Thyroid gland (tissue), 4 donors: Measurements from ENCODE around the gene GAREM1. TPM values are rescaled to one million over a fixed set of nuclear protein-coding genes. Genes with fewer than 3 reads are reported as not detected.

Source experiments
- DNase-seq, 2 donors: peaks; one replicate each; pipeline ENCODE4 v3.0.0-alpha.2; 2019
- H3K27ac ChIP-seq, 3 donors: fragments of 200-600 bp; sonication (generic); 1 replicate in 2 of 3; 2 replicates in 1 of 3; pipeline ENCODE4 v1.5.1; 2016 to 2019; ENCODE audit warnings: mild to moderate bottlenecking in 1 of 3, moderate library complexity in 1 of 3
- H3K27me3 ChIP-seq: fragments of 200-600 bp; sonication (generic); one replicate; pipeline ENCODE4 v1.5.1; 2019
- H3K36me3 ChIP-seq, 2 donors: fragments of 200-600 bp; sonication (generic); one replicate each; pipeline ENCODE4 v1.5.1; 2016 to 2019
- H3K4me1 ChIP-seq, 2 donors: fragments of 200-600 bp; sonication (generic); one replicate each; pipeline ENCODE4 v1.5.1; 2017 to 2019
- H3K4me3 ChIP-seq, 3 donors: fragments of 200-600 bp; sonication (generic); replicated peaks in 1 of 3; 1 replicate in 2 of 3; 2 replicates in 1 of 3; pipeline ENCODE4 v1.5.1; 2016; ENCODE audit warnings: mild to moderate bottlenecking in 1 of 3
- H3K9me3 ChIP-seq: fragments of 200-600 bp; sonication (generic); one replicate; pipeline ENCODE4 v1.5.1; 2017
- POLR2A ChIP-seq, 2 donors: fragments of 450-650 bp; IDR thresholded peaks; one replicate each; pipeline ENCODE4 v1.6.1; 2017; ENCODE audit warnings: antibody characterized with exemption in 2 of 2, mild to moderate bottlenecking in 2 of 2, moderate library complexity in 1 of 2
- WGBS, 2 donors: methylation state at CpG; one replicate each; pipeline ENCODE4 v1.1.5; 2017; 5-methylcytosine and 5-hydroxymethylcytosine counted together
- intact Hi-C: fragments of 100-400 bp; cut with DNase I; formaldehyde crosslinking; loops from one replicate; pipeline ENCODE4 v1.15.1; 2023
- total RNA-seq, 4 donors: library from RNA; depleted of rRNA; stranded (reverse); fragments of >200 nt; gene quantifications; one replicate each; pipeline ENCODE4 v1.2.3, GENCODE V29; 2016
- TF ChIP-seq, protein P1 (sequence below), 6 experiments: fragments of 200-600 bp in 3 of 6; fragments of 450-650 bp in 3 of 6; sonication (generic) in 3 of 6; IDR thresholded peaks; one replicate each; pipeline ENCODE4 v1.5.1; 2016 to 2019; ENCODE audit warnings: antibody characterized with exemption in 6 of 6, mild to moderate bottlenecking in 2 of 6, inconsistent platforms in 1 of 6, moderate library complexity in 1 of 6

Gene GAREM1
- total RNA-seq, 4 donors from 2014 or later = 4.6 to 6.8 (median 5.8) TPM

DNA sequence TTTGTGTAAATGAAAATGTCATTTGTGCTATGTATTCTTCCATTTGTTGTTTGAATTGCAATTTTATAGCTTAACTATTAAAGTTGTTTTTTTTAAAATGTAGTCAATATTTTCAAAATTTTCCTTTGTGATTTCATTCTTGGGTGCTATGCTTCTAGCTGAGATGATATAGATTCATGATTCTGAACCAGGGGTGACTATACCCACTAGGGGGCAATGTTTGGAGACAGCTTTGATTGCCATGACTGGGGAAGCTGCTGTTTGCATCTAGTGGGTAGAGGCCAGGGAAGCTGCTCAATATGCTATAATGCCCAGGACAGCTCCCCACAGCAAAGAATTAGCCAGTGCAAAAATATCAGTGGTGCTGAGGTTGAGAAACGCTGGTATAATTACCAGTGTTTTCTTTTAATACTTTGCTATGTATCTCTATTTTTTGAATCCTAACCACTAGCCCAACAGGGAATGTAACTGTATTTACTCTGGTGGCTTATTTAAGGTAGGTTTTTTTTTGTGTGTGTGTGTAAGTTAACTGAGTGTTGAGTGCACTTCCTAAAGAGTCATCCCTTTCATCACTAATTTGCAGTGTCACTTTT, 181.1 kb downstream of the GAREM1 start:
- no peaks in the 10 kb centered on the region for H3K36me3 ChIP-seq
- no peak overlapping the region for H3K4me3 ChIP-seq
- intact Hi-C loops = loop anchor here (5.0 kb wide), 1 partner anchor 183 kb away; the partner anchor contains the start of gene GAREM1
- peaks cover 4 to 9% of the 10 kb centered on the region in 2 donors for H3K4me1 ChIP-seq
- peak; percentile 25 to 26 for DNase-seq
- TF ChIP-seq, protein P1, sequence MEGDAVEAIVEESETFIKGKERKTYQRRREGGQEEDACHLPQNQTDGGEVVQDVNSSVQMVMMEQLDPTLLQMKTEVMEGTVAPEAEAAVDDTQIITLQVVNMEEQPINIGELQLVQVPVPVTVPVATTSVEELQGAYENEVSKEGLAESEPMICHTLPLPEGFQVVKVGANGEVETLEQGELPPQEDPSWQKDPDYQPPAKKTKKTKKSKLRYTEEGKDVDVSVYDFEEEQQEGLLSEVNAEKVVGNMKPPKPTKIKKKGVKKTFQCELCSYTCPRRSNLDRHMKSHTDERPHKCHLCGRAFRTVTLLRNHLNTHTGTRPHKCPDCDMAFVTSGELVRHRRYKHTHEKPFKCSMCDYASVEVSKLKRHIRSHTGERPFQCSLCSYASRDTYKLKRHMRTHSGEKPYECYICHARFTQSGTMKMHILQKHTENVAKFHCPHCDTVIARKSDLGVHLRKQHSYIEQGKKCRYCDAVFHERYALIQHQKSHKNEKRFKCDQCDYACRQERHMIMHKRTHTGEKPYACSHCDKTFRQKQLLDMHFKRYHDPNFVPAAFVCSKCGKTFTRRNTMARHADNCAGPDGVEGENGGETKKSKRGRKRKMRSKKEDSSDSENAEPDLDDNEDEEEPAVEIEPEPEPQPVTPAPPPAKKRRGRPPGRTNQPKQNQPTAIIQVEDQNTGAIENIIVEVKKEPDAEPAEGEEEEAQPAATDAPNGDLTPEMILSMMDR (IDR thresholded peaks at IDR 0.05) = peak; percentile 24 to 58 (median 33)
- TF ChIP-seq POLR2A (IDR thresholded peaks at IDR 0.05) = no peak
- no peak overlapping the region for H3K27ac ChIP-seq
- H3K27me3 ChIP-seq = no peaks in the 10 kb centered on the region
- no peaks in the 10 kb centered on the region for H3K9me3 ChIP-seq
- 9 to 25% methylated on average over 1 of the region's 1 CpG for WGBS, 2 donors

DNA sequence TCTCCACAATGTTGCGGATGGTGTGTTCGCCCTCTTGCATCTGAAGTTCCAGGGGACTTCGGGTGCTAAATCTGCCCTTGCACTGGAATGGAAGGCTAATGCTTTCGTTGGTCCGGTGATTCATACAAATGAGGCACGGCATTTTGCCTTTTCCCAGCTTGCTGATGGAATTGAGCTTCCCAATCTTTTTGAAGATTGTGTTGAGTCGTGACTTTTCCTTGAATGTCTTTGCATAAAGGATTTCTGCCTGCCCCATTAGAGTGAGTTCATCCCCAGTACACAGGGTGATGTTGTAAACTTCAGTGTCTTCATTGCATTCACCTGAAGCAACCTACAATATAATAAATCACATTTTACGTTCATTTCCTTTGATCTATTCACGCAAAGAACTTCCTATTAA, 182.8 kb downstream of the GAREM1 start:
- no peak overlapping the region for H3K4me3 ChIP-seq
- 95 to 96% methylated on average over 9 of the region's 9 CpGs for WGBS, 2 donors
- intact Hi-C loops = loop anchor here (5.0 kb wide), 1 partner anchor 184 kb away; the partner anchor contains the start of gene GAREM1
- H3K4me1 ChIP-seq = peaks cover 4 to 9% of the 10 kb centered on the region in 2 donors
- H3K36me3 ChIP-seq = no peaks in the 10 kb centered on the region
- no peak for TF ChIP-seq POLR2A (IDR thresholded peaks at IDR 0.05)
- TF ChIP-seq, protein P1 (IDR thresholded peaks at IDR 0.05) = no peak
- no peak overlapping the region for H3K27ac ChIP-seq
- H3K27me3 ChIP-seq = no peaks in the 10 kb centered on the region
- DNase-seq = no peak
- no peaks in the 10 kb centered on the region for H3K9me3 ChIP-seq

- WGBS, 2 donors = 89 to 93% methylated on average over 15 to 16 of the region's 16 CpGs
- TF ChIP-seq, protein P1 (IDR thresholded peaks at IDR 0.05) = no peak
- TF ChIP-seq POLR2A (IDR thresholded peaks at IDR 0.05) = no peak
- no peaks in the 10 kb centered on the region for H3K36me3 ChIP-seq
- intact Hi-C loops = loop anchor here (5.0 kb wide), 1 partner anchor 185 kb away; the partner anchor contains the start of gene GAREM1
- H3K27me3 ChIP-seq = no peaks in the 10 kb centered on the region
- H3K9me3 ChIP-seq = no peaks in the 10 kb centered on the region
- no peak overlapping the region for H3K4me3 ChIP-seq
- H3K4me1 ChIP-seq = peaks cover 4 to 9% of the 10 kb centered on the region in 2 donors
- no peak overlapping the region for H3K27ac ChIP-seq
- DNase-seq = no peak
These were observed 183.4 kb downstream of the GAREM1 start for GRCh38 chr18:32287249-32287648.

GRCh38 chr18:32286749-32287148, 183.9 kb downstream of the GAREM1 start:
- TF ChIP-seq, protein P1 (IDR thresholded peaks at IDR 0.05) = no peak
- TF ChIP-seq POLR2A (IDR thresholded peaks at IDR 0.05) = no peak
- Histone ChIP-seq H3K4me1 (peaks cover 4 to 9% of the 10 kb centered on the region in 2 donors), H3K27me3 (no peaks in the 10 kb centered on the region), H3K4me3 (no peak overlapping the region), H3K27ac (peak overlapping the region in 1 of 3 donors; percentile 43), H3K36me3 (no peaks in the 10 kb centered on the region), H3K9me3 (no peaks in the 10 kb centered on the region)
- WGBS, 2 donors = 53 to 56% methylated on average over 5 of the region's 5 CpGs
- intact Hi-C loops = loop anchor here (5.0 kb wide), 1 partner anchor 186 kb away; the partner anchor contains the start of gene GAREM1
- DNase-seq = no peak

DNA sequence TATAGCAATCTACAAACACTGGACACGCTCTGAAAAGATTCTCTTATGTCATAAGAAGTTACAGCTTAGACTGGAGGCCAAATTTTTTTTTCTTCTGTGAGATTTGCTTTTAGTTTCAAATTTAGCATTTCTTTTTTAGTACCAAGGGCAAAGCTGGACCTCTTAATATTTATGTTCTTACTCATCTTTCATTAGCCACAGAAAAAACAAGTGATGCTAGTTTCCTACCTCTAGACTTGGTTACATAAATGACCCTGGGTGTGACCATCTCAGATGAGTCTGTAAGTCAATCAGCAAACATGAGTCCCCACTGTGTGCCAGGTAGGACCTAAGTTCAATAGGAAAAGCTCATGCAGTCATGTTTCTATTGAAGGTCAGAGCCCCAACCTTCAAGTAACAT, 186.4 kb downstream of the GAREM1 start:
- peaks cover 4 to 9% of the 10 kb centered on the region in 2 donors for H3K4me1 ChIP-seq
- TF ChIP-seq, protein P1 (IDR thresholded peaks at IDR 0.05) = no peak
- no peak for TF ChIP-seq POLR2A (IDR thresholded peaks at IDR 0.05)
- H3K9me3 ChIP-seq = no peaks in the 10 kb centered on the region
- no peaks in the 10 kb centered on the region for H3K27me3 ChIP-seq
- intact Hi-C loops = no loop called here
- H3K4me3 ChIP-seq = no peak overlapping the region
- no peak for DNase-seq
- no peak overlapping the region for H3K27ac ChIP-seq
- no peaks in the 10 kb centered on the region for H3K36me3 ChIP-seq
- 81 to 87% methylated on average over 1 of the region's 1 CpG for WGBS, 2 donors
